ENCODE data around the gene INSR.

DNA sequence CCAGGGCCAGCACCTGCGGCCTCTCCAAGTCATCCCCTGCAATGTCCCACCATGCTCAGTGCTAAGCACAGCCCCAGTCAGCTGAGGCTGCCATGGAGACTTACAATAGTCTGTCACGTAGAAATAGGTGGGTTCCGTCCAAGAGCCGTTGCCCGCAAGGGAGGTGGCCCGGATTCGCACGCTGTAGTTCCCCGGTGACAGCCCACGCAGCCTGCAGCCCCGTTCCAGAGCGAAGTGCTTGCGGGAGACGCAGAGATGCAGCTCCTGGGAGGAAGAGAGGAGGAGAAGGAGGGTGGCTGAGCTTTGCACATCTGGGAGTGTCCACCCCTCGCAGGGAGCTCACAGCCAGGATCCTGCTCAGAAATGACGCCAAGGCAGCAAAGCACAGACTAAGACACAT, 162.2 kb downstream of the INSR start:
- TF ChIP-seq, protein P1, sequence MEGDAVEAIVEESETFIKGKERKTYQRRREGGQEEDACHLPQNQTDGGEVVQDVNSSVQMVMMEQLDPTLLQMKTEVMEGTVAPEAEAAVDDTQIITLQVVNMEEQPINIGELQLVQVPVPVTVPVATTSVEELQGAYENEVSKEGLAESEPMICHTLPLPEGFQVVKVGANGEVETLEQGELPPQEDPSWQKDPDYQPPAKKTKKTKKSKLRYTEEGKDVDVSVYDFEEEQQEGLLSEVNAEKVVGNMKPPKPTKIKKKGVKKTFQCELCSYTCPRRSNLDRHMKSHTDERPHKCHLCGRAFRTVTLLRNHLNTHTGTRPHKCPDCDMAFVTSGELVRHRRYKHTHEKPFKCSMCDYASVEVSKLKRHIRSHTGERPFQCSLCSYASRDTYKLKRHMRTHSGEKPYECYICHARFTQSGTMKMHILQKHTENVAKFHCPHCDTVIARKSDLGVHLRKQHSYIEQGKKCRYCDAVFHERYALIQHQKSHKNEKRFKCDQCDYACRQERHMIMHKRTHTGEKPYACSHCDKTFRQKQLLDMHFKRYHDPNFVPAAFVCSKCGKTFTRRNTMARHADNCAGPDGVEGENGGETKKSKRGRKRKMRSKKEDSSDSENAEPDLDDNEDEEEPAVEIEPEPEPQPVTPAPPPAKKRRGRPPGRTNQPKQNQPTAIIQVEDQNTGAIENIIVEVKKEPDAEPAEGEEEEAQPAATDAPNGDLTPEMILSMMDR (tag by site-specific recombination; IDR thresholded peaks at IDR 0.05), result no peak
- TF ChIP-seq KLF1 (tag by site-specific recombination; IDR thresholded peaks at IDR 0.05) (no peak), ZNF558 (tag by site-specific recombination; IDR thresholded peaks at IDR 0.05) (no peak), ZNF169 (tag by site-specific recombination; IDR thresholded peaks at IDR 0.05) (no peak)
- TF ChIP-seq, protein P2, sequence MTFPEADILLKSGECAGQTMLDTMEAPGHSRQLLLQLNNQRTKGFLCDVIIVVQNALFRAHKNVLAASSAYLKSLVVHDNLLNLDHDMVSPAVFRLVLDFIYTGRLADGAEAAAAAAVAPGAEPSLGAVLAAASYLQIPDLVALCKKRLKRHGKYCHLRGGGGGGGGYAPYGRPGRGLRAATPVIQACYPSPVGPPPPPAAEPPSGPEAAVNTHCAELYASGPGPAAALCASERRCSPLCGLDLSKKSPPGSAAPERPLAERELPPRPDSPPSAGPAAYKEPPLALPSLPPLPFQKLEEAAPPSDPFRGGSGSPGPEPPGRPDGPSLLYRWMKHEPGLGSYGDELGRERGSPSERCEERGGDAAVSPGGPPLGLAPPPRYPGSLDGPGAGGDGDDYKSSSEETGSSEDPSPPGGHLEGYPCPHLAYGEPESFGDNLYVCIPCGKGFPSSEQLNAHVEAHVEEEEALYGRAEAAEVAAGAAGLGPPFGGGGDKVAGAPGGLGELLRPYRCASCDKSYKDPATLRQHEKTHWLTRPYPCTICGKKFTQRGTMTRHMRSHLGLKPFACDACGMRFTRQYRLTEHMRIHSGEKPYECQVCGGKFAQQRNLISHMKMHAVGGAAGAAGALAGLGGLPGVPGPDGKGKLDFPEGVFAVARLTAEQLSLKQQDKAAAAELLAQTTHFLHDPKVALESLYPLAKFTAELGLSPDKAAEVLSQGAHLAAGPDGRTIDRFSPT (tag by site-specific recombination; IDR thresholded peaks at IDR 0.05), result no peak
- TF ChIP-seq, protein P3, sequence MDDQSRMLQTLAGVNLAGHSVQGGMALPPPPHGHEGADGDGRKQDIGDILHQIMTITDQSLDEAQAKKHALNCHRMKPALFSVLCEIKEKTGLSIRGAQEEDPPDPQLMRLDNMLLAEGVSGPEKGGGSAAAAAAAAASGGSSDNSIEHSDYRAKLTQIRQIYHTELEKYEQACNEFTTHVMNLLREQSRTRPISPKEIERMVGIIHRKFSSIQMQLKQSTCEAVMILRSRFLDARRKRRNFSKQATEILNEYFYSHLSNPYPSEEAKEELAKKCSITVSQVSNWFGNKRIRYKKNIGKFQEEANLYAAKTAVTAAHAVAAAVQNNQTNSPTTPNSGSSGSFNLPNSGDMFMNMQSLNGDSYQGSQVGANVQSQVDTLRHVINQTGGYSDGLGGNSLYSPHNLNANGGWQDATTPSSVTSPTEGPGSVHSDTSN (CRISPR knock-in tag; IDR thresholded peaks at IDR 0.05), result no peak
- TF ChIP-seq, protein P4, sequence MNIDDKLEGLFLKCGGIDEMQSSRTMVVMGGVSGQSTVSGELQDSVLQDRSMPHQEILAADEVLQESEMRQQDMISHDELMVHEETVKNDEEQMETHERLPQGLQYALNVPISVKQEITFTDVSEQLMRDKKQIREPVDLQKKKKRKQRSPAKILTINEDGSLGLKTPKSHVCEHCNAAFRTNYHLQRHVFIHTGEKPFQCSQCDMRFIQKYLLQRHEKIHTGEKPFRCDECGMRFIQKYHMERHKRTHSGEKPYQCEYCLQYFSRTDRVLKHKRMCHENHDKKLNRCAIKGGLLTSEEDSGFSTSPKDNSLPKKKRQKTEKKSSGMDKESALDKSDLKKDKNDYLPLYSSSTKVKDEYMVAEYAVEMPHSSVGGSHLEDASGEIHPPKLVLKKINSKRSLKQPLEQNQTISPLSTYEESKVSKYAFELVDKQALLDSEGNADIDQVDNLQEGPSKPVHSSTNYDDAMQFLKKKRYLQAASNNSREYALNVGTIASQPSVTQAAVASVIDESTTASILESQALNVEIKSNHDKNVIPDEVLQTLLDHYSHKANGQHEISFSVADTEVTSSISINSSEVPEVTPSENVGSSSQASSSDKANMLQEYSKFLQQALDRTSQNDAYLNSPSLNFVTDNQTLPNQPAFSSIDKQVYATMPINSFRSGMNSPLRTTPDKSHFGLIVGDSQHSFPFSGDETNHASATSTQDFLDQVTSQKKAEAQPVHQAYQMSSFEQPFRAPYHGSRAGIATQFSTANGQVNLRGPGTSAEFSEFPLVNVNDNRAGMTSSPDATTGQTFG (tag by site-specific recombination; IDR thresholded peaks at IDR 0.05; ENCODE audit: borderline replicate concordance), result no peak
